Measurements from ENCODE around the gene LARP4. TPM values are rescaled to one million over a fixed set of nuclear protein-coding genes. Genes with fewer than 3 reads are reported as not detected.
"Not testable (repeated sequence)": the region's sequence is repeated elsewhere in the genome, so short reads cannot be mapped to it uniquely, and the experiment has no call there.

Gene LARP4
- total RNA-seq, 1 donor from 2014 or later, result 53.3 TPM

GRCh38 chr12:50397117-50397650 lies 3.5 kb upstream of the LARP4 start:
- ATAC-seq, result no peak
- DNase-seq (ENCODE audit: missing footprints), result no peak
- intact Hi-C loops (cut with DNase I), result no loop called here

DNA sequence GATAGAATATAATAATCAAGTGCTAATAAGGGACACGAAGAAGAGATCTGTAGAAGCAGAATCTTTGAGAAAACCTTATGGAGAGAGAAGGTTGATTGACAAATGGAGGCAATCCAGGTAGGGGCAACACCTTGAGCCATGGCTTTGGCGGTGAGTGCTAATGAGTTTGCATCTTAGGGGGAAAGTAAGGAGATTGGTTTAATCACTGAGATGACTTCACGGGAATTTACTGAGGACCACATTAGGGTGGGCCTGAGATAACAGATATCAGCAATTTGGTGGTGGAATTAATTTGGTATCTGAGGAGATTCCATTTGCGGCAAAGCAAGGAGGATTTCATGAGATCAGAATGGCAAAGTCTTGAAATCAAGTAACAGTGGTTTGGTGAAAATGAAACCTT lies 1.8 kb upstream of the LARP4 start:
- ATAC-seq, result no peak
- intact Hi-C loops (cut with DNase I), result no loop called here
- DNase-seq (ENCODE audit: missing footprints), result no peak

DNA sequence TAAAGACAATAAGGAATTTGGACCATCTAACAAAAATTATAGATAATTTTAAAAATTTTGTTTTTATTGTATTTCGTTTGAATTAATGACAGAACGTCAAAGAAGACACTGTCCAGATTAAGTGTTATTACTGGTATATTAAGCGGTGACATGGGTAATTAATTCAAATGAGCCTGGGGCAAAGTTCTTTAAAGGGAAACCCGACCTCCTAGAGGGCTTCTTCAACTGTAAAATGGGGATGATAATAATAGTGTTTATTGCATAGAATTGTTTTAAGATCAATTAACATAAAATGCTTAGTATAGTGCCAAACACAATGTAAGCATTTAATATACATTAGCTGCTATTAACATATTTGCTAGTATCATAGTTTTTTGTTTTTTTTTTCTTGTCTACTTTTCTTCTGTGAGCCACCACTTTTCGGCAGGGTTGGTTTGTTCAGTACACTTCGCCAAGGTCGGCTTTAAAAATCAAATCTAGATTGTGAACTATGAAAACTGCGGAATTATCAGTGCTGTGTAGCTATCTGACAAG lies 514 bp upstream of the LARP4 start:
- ATAC-seq (no peak), DNase-seq (ENCODE audit: missing footprints) (no peak)
- intact Hi-C loops (cut with DNase I), result loop anchor here (5.0 kb wide), 1 partner anchor 288 kb away; the partner anchor contains the start of gene COX14

- ATAC-seq, result peak; percentile 28
- intact Hi-C loops (cut with DNase I), result loop anchor here (5.0 kb wide), 1 partner anchor 289 kb away; the partner anchor contains the start of gene COX14
These were observed 906 bp downstream of the LARP4 start for GRCh38 chr12:50401500-50402081.

GRCh38 chr12:50402264-50403000 lies 1.7 kb downstream of the LARP4 start:
- no peak for DNase-seq (ENCODE audit: missing footprints)
- ATAC-seq, result no peak
- intact Hi-C loops (cut with DNase I), result loop anchor here (5.0 kb wide), 1 partner anchor 290 kb away; the partner anchor contains the start of gene COX14

More at GRCh38 chr12:50401500-50402081, 906 bp downstream of the LARP4 start:
- no peak for DNase-seq (ENCODE audit: missing footprints)

DNA sequence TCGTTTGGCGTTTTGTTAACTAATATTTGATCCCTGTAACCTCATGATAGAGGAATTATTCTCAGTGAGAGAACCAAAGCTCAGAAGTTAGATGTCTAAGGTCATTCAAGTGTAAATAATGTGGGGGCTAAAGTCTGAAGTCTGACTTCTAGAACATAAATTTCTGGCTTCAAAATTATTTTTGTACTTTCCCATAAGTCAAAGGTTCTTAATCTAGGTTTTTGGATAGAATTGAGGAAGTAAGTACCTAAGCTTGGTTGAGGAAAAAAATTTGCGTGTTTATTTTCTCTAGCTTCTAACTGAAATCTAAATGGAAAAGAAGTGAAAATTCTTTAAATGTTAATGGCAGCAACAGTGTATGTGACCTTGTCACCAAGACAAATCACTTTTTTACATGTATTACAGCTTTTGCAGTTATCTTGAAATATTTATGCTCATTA lies 2.3 kb downstream of the LARP4 start:
- intact Hi-C loops (cut with DNase I), result loop anchor here (5.0 kb wide), 1 partner anchor 291 kb away; the partner anchor contains the start of gene COX14
- no peak for ATAC-seq
- no peak for DNase-seq (ENCODE audit: missing footprints)

- DNase-seq (ENCODE audit: missing footprints), result no peak
- intact Hi-C loops (cut with DNase I), result loop anchor here (5.0 kb wide), 1 partner anchor 292 kb away; the partner anchor contains the start of gene COX14
- no peak for ATAC-seq
These were observed 3.6 kb downstream of the LARP4 start for GRCh38 chr12:50404307-50404706.

DNA sequence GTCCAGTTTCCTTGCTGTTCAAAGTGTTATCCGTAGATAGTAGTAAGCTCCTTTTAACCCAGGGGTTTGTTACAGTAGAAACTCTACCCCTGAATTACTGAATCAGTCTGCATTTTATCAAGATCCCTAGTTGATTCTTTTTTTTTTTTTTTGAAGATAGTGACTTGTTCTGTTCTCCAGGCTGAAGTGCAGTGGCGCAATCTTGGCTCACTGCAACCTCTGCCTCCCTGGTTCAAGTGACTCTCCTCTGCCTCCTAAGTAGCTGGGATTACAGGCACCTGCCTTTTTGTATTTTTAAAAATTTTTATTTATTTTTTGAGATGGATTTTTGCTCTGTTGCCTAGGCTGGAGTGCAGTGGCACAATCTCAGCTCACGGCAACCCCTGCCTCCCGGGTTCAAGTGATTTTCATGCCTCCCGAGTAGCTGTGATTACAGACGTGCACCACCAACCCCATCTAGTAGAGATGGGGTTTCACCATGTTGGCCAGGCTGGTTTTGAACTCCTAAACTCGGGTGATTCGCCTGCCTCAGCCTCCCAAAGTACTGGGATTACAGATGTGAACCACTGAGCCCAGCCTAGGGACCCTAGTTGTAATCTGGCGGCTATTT lies 10.5 kb downstream of the LARP4 start:
- ATAC-seq, result no peak
- intact Hi-C loops (cut with DNase I), result no loop called here

GRCh38 chr12:50415899-50416479 lies 15.3 kb downstream of the LARP4 start:
- DNase-seq (ENCODE audit: missing footprints) (no peak), ATAC-seq (no peak)
- intact Hi-C loops (cut with DNase I), result no loop called here

More for the DNA sequence above, 10.5 kb downstream of the LARP4 start:
- no peak for DNase-seq (ENCODE audit: missing footprints)

DNA sequence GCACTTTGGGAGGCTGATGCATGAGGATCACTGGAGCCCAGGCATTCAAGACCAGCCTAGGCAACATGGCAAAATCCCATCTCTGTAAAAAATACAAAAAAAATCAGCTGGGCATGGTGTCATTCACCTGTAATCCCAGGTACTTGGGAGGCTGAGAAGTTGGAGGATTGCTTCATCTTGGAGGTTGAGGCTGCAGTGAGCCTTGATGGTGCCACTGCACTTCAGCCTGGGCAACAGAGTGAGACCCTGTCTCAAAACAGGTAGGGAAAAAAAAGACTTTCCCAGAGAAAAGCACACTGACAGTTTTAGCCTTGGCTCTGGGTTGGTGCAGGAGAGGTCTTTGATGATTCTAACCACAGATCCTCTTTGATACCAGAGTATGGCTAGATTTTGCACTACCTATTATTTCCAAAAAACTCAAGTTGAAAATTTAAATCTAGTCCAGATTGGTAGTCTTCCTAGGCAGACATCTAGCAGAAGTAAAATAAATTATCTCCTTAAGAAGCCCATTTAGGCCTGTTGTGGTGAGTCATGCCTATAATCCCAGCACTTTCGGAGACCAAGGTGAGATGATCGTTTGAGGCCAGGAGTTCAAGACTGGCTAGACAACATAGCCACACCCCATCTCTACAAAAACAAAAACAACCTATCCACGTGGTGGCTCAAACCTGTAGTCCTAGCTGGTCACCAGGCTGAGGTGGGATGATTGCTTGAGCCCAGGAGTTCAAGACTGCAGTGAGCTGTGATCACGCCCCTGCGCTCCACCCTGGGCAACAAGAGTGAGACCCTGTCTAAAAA lies 18.6 kb downstream of the LARP4 start:
- ATAC-seq, result no peak
- DNase-seq (ENCODE audit: missing footprints), result no peak
- intact Hi-C loops (cut with DNase I), result no loop called here

GRCh38 chr12:50422855-50423254 lies 22.2 kb downstream of the LARP4 start:
- intact Hi-C loops (cut with DNase I); DNase-seq (ENCODE audit: missing footprints); ATAC-seq: not testable (repeated sequence)

GRCh38 chr12:50423342-50423741 lies 22.7 kb downstream of the LARP4 start:
- ATAC-seq; DNase-seq (ENCODE audit: missing footprints); intact Hi-C loops (cut with DNase I): not testable (repeated sequence)

- DNase-seq (ENCODE audit: missing footprints) (no peak), ATAC-seq (no peak)
- intact Hi-C loops (cut with DNase I), result no loop called here
These were observed 25.0 kb downstream of the LARP4 start for GRCh38 chr12:50425589-50426258.

DNA sequence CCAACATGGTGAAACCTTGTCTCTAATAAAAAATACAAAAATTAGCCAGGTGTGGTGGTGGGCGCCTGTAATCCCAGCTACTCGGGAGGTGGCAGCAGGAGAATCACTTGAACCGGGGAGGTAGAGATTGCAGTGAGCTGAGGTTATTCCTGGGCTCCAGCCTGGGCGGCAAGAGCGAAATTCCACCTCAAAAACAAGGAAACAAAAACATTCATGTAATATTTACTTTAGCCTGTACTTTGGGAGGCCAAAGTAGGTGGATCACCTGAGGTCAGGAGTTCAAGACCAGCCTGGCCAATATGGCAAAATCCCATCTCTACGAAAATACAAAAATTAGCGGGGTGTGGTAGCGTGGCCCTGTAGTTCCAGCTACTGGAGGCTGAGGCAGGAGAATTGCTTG lies 31.0 kb downstream of the LARP4 start:
- DNase-seq (ENCODE audit: missing footprints); intact Hi-C loops (cut with DNase I); ATAC-seq: not testable (repeated sequence)

DNA sequence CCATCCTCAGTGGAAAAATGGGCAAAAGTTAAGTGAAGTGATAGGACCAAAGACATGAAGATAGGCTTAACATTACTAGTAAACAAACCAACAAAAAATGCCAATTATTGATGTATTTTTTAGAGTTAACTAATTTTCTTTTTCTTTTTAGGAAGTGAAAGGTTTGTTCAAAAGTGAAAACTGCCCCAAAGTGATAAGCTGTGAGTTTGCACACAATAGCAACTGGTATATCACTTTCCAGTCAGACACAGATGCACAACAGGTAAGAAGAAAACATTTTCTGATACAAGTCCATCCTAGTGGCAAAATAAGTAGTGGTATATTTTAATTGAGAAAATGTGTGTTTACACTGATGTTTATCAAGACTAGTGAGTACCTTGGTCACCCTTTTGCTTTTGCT lies 39.6 kb downstream of the LARP4 start:
- no peak for ATAC-seq
- intact Hi-C loops (cut with DNase I), result no loop called here
- DNase-seq (ENCODE audit: missing footprints), result no peak

- ATAC-seq (no peak), DNase-seq (ENCODE audit: missing footprints) (no peak)
- intact Hi-C loops (cut with DNase I), result no loop called here
These were observed 41.1 kb downstream of the LARP4 start for GRCh38 chr12:50441763-50442162.

DNA sequence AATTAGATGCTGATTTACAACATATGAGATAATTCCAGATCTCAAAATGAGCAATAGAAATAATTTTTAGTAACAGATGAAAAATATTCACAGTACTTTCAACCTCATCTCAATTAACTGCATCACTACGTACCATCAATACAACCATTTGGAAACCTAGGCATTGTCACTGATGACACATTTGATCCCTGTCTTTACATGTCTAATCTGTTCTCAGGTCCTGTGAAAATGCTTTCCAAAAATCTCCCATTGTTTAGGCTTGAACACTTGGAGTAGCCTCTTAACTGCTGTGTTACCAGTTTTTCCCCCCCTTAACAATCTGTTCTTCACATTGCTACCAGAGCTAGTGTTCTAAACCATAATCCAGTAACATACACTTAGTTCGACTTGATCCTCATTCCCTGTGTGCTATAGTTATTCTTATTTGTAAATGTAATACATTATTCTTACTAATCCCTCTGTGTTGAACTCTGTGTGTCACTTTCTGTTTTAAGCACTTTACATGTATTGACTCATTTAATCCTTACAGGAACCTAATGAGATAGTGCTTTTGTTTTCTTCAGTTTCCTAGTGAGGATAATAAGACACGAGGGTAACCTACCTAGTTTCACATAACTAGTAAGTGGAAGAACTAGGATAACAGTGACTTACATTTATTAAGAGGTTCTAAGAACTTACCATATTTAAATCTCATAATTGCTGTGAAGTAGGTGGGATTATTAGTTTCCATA lies 41.7 kb downstream of the LARP4 start:
- intact Hi-C loops (cut with DNase I), result no loop called here
- DNase-seq (ENCODE audit: missing footprints) (no peak), ATAC-seq (no peak)

All from Right ventricle myocardium inferior (tissue), 1 donor.